GM21381 (cell line): ENCODE data around the gene CAMK1G.
A peak's percentile ranks its signal among the peaks of the same experiment; 100 is the strongest.

Experiments used
- ATAC-seq: cut with Tn5 transposase; IDR thresholded peaks from one replicate; pipeline ENCODE4 v1.9.1; 2021; ENCODE audit warnings: mild to moderate bottlenecking, moderate library complexity; ENCODE audit not compliant: unreplicated experiment

The CAMK1G gene

DNA sequence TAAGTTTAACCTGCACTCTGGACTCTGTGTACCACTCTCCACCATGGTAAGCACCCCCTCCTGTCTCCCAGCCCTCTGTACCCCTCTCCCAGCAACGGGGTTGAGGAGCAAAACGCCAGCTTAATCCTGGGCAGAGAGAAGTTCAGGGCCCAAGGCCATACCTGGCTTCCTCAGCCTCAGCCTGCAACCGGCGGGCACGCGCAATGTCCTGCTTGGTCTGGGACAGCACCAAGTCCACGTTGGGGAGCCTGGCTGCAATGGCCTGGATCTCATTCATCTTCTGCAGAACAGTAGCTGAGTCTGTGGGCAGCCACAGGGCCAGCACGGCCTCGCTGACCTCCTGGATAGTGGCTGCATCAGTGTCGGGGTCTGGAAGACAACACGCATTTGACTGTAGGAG, 34.8 kb downstream of the CAMK1G start:
- no peak for ATAC-seq

- ATAC-seq, result no peak
Measured at GRCh38 chr1:209618756-209619420, 35.4 kb downstream of the CAMK1G start.

DNA sequence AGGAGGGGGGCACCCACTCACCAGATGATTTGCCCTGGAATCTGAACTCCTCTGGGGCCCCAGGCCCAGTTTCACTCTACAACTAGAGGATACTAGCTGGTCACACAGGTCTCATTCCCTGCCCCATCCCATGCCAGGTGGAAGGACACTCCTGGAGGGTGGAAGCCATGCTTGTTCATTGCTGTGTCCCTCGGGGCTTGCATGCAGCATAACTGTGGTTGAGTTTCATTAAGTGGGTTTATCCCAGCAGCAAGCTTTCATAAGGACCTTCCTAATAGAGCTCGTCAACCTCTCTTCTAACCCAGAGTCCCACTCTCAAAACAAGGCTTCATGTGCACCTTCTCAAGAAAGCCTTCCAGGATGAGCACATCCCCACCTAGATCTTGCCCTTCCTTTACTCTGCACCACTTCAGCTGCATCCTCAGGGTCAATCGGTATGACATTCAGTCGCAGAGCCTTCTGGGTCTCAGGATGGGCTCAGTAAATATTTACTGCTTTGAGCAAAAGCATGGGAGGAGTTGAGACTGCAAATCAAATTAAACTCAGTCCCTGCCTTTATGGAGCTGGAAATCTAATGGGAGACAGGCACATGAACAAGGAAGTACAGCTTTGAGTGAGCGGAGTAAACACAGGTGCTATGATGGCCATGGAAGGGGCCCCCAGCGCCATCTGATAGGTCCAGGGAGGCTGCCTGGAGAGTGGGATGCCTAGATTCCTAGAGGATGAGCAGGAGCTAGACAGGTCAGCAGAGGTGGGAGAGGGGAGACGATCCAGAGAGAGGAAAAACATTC, 36.4 kb downstream of the CAMK1G start:
- no peak for ATAC-seq

- ATAC-seq, result no peak
Measured at GRCh38 chr1:209620487-209620884, 37.0 kb downstream of the CAMK1G start.

- no peak for ATAC-seq
Measured at GRCh38 chr1:209621286-209621685, 37.8 kb downstream of the CAMK1G start.

DNA sequence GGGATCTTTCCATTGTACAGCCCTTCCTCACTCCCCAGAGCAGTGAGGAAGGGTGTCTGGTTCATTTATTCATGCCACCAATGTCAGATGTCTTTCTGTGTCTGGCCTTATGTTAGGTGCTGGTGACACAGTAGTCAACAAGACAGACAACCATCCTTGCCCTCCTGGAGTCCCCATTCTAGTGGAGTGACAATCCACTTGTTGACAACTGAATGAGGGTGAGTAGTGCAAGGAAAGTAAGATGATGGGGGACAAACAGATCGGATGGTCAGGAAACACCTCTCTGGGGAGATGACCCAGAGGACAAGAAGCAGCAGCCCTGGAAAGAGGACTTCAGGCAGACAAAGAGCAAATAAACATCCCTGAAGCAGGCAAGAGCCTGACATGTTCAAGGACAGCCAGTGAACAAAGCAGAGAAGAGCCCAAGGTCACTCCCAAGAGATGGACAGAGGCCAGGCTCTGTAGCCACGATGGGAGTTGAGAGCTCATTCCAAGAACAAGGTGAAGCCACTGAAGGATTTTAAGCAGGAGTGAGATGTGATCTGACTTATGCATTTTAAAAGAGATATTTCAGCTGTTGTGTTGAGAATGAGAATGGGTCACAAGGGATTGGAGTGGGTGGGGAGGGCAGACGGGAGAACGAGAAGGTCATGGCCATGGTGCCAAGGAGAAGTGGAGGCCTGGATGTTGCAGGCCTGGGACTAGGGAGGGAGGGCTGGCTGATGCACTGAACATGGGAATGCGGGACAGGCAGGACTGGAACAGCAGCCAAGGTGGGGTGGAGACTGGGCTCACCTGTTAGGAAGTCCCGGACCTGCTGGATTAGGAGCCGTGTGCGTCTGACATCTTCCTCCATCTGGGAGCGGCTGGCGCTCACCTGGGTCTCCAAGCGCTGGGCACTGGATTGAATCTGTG, 38.5 kb downstream of the CAMK1G start:
- no peak for ATAC-seq

GRCh38 chr1:209622841-209623829, 39.6 kb downstream of the CAMK1G start:
- no peak for ATAC-seq

DNA sequence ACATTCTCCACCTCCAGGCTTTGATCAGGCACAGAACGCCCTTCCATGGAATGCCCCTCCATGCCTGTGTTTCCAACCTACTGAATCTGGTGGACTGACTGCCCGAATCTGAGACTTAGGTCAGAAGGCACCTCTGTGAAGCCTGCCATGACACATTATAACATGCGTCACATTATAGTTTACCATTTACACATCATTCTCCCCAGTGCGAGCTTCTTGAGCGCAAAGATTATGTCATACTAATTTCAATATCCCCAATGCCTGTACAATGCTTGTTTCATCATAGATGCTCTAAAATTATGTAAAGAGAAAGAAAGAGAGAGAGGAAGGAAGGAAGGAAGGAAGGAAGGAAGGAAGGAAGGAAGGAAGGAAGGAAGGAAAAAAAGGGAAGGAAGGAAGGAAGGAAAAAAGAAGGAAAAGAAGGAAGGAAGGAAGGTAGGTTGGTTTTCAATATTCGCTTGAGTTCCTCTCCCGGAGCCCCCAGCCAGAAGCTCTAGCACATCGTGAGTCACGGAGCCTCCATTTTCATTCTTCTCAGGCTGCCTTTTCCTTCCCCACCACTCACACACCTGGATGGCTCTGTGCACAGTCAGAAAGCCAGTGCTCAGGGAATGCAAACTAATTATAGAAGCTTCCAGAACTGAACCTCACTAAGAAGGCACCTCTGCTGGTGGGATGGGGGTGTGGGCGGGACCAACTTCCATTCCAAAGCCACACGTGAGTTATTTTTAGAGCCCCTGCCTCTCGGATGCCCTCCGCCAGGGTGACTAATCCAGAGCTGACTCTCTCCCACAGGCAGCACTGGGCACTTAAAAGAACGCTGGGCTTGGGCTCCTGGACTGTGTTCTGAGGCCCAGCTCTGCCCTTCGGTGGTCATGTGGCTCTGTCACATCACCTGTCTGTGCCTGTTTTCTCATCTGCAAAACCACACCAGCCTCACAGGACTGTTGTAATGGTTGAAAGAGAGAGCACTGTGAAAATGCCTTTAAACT, 41.3 kb downstream of the CAMK1G start:
- ATAC-seq, result no peak

DNA sequence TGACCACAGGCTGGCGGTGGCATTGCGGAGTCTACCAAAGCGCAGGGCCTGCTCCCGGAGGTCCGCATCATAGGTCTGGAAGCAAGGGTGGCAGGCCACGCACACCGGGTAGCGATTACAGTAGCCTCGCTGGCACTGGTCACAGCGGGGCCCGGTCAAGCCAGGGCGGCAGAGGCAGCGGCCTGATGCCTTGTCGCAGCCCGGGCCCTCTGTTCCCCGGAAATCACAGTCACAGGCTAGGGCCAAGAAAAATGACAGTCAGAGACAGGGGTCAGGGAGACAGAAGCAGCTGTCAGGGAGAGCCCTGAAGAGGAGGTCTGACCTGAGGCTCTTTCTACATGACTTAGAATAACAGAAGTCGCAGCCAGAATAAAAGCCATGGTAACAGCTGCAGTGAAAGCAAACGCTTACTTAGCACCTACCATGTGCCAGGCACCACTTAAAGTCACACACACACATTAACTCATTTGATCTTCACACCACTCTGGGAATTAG, 42.3 kb downstream of the CAMK1G start:
- no peak for ATAC-seq

DNA sequence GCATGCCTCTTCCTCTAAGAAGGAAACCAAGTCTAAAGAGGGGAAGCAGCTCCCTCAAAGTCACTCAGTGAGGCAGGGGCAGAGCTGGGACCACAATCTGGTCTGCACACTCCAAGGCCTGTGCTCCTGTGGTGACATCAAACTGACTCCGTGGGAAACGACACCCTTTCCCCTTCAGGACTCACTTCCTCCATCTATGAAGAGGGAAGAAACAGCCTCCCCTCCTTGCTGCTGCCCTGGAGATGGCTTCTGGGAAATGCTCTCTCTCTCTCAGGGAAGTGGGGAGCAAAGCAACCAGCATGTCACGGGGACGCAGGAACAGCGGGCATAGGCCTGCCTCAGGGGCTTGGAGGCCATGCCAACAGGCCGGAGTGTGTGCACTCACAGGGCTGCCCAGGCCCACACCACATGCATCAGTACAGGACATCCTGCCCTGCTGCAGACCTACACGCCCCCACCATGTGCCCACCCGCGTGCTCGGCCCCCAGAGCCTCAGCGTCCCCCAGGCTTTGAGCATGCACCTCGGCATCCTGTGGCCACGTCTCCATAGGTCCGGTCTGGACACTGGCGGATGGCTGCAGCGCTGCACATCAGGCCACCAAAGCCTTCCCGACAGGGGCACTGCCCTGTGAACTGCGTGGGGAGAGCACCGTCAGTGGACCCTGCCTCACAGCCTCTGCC, 43.0 kb downstream of the CAMK1G start:
- ATAC-seq, result no peak

GRCh38 chr1:209627027-209627731, 43.7 kb downstream of the CAMK1G start:
- no peak for ATAC-seq

GRCh38 chr1:209627732-209628196, 44.2 kb downstream of the CAMK1G start:
- peak; percentile 77 for ATAC-seq

DNA sequence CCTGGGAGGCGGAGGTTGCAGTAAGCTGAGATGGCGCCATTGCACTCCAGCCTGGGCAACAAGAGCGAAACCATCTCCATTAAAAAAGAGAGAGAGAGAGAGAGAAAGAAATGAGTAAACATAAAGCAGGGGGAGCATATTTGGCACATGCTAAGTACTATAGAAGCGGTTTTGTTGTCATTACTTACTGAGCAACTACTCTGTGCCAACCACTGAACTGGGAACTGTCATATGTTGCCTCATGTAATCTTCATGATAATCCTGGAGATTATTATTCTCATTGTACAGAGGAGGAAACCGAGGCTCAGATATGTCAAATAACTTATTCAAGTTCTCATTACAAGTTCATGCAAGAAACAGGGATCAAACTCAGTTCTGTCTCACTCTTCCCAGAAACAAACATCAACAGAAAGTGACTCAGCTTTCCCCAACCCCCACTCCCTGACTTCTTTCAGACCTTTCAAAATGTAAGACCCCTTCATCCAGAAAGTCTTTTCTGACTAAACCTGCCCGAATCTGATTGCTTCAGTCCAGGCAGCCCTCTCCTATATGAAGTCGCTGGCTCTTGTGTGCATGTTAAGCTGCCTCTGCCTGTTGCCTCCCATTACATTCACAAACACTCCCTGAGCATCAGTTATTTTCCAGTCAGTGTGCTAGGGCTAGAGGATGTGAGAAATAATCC, 45.2 kb downstream of the CAMK1G start:
- ATAC-seq, result no peak

GRCh38 chr1:209629621-209630382, 46.3 kb downstream of the CAMK1G start:
- ATAC-seq, result no peak

- no peak for ATAC-seq
Measured at GRCh38 chr1:209630383-209631225, 47.1 kb downstream of the CAMK1G start.
